ENCODE results near the gene KCTD8.

The KCTD8 gene

GRCh38 chr4:44342800-44343199, 105.8 kb downstream of the KCTD8 start:
- POLR2A ChIA-PET = no interaction called here
- CTCF ChIA-PET = no interaction called here
- DNase-seq (ENCODE audit: low read depth, low spot score) = no peak
- no peak overlapping the region for H3K4me3 ChIP-seq (ENCODE audit: low read depth, low read length)
- TF ChIP-seq CTCF (IDR thresholded peaks at IDR 0.05; ENCODE audit: insufficient read depth, low read length, missing control alignments) = no peak

- POLR2A ChIA-PET = no interaction called here
- CTCF ChIA-PET = no interaction called here
- no peak overlapping the region for H3K4me3 ChIP-seq (ENCODE audit: low read depth, low read length)
- no peak for DNase-seq (ENCODE audit: low read depth, low spot score)
- TF ChIP-seq CTCF (IDR thresholded peaks at IDR 0.05; ENCODE audit: insufficient read depth, low read length, missing control alignments) = no peak
These were observed 121.9 kb downstream of the KCTD8 start for GRCh38 chr4:44326741-44327140.

- ChIA-PET CTCF (no interaction called here), POLR2A (no interaction called here)
- DNase-seq (ENCODE audit: low read depth, low spot score) = no peak
- no peak overlapping the region for H3K4me3 ChIP-seq (ENCODE audit: low read depth, low read length)
- TF ChIP-seq CTCF (IDR thresholded peaks at IDR 0.05; ENCODE audit: insufficient read depth, low read length, missing control alignments) = no peak
These were observed 127.8 kb downstream of the KCTD8 start for GRCh38 chr4:44320833-44321232.

- H3K4me3 ChIP-seq (ENCODE audit: low read depth, low read length) = no peak overlapping the region
- TF ChIP-seq CTCF (IDR thresholded peaks at IDR 0.05; ENCODE audit: insufficient read depth, low read length, missing control alignments) = no peak
- POLR2A ChIA-PET = no interaction called here
- CTCF ChIA-PET = no interaction called here
- no peak for DNase-seq (ENCODE audit: low read depth, low spot score)
These were observed 129.5 kb downstream of the KCTD8 start for GRCh38 chr4:44319129-44319528.

- no peak for DNase-seq (ENCODE audit: low read depth, low spot score)
- POLR2A ChIA-PET = no interaction called here
- no peak overlapping the region for H3K4me3 ChIP-seq (ENCODE audit: low read depth, low read length)
- CTCF ChIA-PET = no interaction called here
- no peak for TF ChIP-seq CTCF (IDR thresholded peaks at IDR 0.05; ENCODE audit: insufficient read depth, low read length, missing control alignments)
These were observed 134.9 kb downstream of the KCTD8 start for GRCh38 chr4:44313702-44314101.

GRCh38 chr4:44287505-44287904, 161.1 kb downstream of the KCTD8 start:
- no peak for TF ChIP-seq CTCF (IDR thresholded peaks at IDR 0.05; ENCODE audit: insufficient read depth, low read length, missing control alignments)
- CTCF ChIA-PET = no interaction called here
- POLR2A ChIA-PET = no interaction called here
- H3K4me3 ChIP-seq (ENCODE audit: low read depth, low read length) = no peak overlapping the region
- DNase-seq (ENCODE audit: low read depth, low spot score) = no peak

Measured in AG04449 (cell line).